GM12892 (cell line): ENCODE data around the gene TMEM134.

ENCODE experiments used
- POLR2A ChIP-seq: IDR thresholded peaks from 2 replicates; pipeline ENCODE4 v1.6.1; 2011; ENCODE audit warnings: low read depth, low read length, control low read depth
- POLR2AphosphoS5 ChIP-seq: IDR thresholded peaks from 2 replicates; pipeline ENCODE4 v1.6.1; 2011; ENCODE audit warnings: low read depth, low read length, control low read depth

GRCh38 chr11:67466962-67467771 lies 1.9 kb downstream of the TMEM134 start:
- TF ChIP-seq POLR2A: no peak
- no peak for TF ChIP-seq POLR2AphosphoS5
